ENCODE measurements around the gene CD6. TPM values are rescaled to one million over a fixed set of nuclear protein-coding genes. Genes with fewer than 3 reads are reported as not detected.

The CD6 gene
- polyA plus RNA-seq, 1 donor (not counting 4 experiments of a cell fraction or from before 2014, with no cell fraction given), result 0.03 TPM

DNA sequence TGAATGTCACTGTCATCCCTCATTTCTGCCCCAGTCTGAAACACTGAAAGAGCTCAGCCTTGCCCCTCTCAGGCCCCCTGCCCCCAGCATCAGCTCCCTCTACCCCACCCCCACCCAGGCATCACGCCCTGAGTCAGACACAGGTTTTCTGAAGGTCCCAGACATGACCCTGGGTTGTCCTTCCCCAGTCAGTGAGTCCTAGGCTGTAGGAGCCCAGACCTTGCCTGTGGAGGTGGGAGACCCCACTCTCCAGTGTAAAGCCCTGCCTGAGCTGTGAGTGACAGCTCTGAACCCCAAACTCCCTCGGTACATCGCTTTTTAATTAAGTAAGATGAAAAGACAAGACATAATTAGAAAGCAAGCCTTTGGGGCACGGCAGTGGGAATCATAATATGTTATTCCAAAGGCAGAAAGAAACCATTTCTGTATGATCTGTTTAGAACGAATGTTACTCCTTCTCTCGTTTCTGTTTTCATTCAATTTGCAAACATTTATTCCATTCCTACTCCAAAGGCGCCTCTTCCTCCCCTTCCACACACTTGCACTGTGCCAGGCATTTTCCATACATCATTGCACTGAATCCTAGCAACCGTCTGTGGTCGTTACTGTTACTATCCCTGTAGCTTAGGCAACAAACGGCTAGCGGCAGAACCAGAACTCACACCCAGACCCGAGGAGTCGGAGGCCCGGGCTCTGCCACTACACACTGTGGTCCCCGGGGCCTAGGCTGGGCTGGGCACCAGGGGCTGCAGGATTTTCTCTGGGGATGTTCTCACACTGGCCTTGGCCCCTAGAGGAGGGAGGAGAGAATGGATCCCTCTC is 63.4 kb downstream of the CD6 start:
- H2AFZ ChIP-seq (ENCODE audit: control insufficient read depth, low read length), result no peak overlapping the region
- no peaks in the 10 kb centered on the region for H3K36me3 ChIP-seq (ENCODE audit: control insufficient read depth in 2 of 2, extremely low read depth in 1 of 2, insufficient read depth in 2 of 2, low read length in 2 of 2)
- H3K79me2 ChIP-seq (ENCODE audit: control insufficient read depth, insufficient read depth, low read length), result no peaks in the 10 kb centered on the region
- FAIRE-seq (no peak), DNase-seq (ENCODE audit: low read depth, low spot score) (no peak)
- no peak overlapping the region for H3K9ac ChIP-seq (ENCODE audit: control insufficient read depth, extremely low read depth, insufficient read depth, low read length)
- H3K4me3 ChIP-seq (ENCODE audit: control insufficient read depth in 2 of 3, extremely low read depth in 1 of 3, insufficient read depth in 2 of 3, low read depth in 1 of 3, low read length in 3 of 3), result no peak overlapping the region
- H3K27me3 ChIP-seq (ENCODE audit: control insufficient read depth, extremely low read depth, insufficient read depth, low read length), result no peaks in the 10 kb centered on the region
- H4K20me1 ChIP-seq (ENCODE audit: control insufficient read depth, extremely low read depth, insufficient read depth, low read length), result no peaks in the 10 kb centered on the region
- no peak overlapping the region for H3K4me2 ChIP-seq (ENCODE audit: control insufficient read depth, extremely low read depth, insufficient read depth, low read depth, low read length)
- no peak overlapping the region for H3K27ac ChIP-seq (ENCODE audit: control insufficient read depth, insufficient read depth, low read length)
- H3K4me1 ChIP-seq (ENCODE audit: control insufficient read depth, extremely low read depth, insufficient read depth, low read length), result no peaks in the 10 kb centered on the region
- H3K9me3 ChIP-seq (ENCODE audit: control insufficient read depth, low read depth, low read length), result no peaks in the 10 kb centered on the region
- no peaks in the 10 kb centered on the region for H3K9me1 ChIP-seq (ENCODE audit: control insufficient read depth, extremely low read depth, insufficient read depth, low read length)
- dilution Hi-C loops (cut with MboI; ENCODE audit: extremely low pct_ligation_motif_present, low sequenced_read_pairs), result no loop called here
- TF ChIP-seq EZH2 (IDR thresholded peaks at IDR 0.05; ENCODE audit: low read length) (no peak), CTCF (optimal IDR thresholded peaks at IDR 0.05 in 1 of 3, IDR thresholded peaks at IDR 0.05 in 1 of 3, conservative IDR thresholded peaks at IDR 0.05 in 1 of 3; ENCODE audit: extremely low read depth in 1 of 3, insufficient read depth in 2 of 3, low read length in 3 of 3) (no peak)

DNA sequence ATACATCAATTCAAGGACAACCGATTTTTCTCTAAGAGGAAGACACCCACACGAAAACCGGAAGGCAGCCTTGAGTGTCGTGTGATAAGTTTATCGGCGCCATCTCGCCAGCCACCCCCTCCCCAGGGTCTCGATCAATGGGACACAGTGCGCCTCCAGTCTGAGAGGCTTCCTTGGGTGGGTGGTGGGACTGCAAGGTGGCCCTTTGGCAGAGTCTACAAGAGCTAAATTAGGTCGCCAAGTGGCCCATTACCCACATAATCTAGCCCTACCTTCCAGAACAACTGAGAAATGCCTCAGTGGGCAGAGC is 64.0 kb downstream of the CD6 start:
- TF ChIP-seq CTCF (optimal IDR thresholded peaks at IDR 0.05 in 1 of 3, IDR thresholded peaks at IDR 0.05 in 1 of 3, conservative IDR thresholded peaks at IDR 0.05 in 1 of 3; ENCODE audit: extremely low read depth in 1 of 3, insufficient read depth in 2 of 3, low read length in 3 of 3) (no peak), EZH2 (IDR thresholded peaks at IDR 0.05; ENCODE audit: low read length) (no peak)
- FAIRE-seq (no peak), DNase-seq (ENCODE audit: low read depth, low spot score) (no peak)
- no peaks in the 10 kb centered on the region for H3K9me3 ChIP-seq (ENCODE audit: control insufficient read depth, low read depth, low read length)
- no peak overlapping the region for H3K4me2 ChIP-seq (ENCODE audit: control insufficient read depth, extremely low read depth, insufficient read depth, low read depth, low read length)
- H3K9me1 ChIP-seq (ENCODE audit: control insufficient read depth, extremely low read depth, insufficient read depth, low read length), result no peaks in the 10 kb centered on the region
- H3K9ac ChIP-seq (ENCODE audit: control insufficient read depth, extremely low read depth, insufficient read depth, low read length), result no peak overlapping the region
- H3K27ac ChIP-seq (ENCODE audit: control insufficient read depth, insufficient read depth, low read length), result no peak overlapping the region
- dilution Hi-C loops (cut with MboI; ENCODE audit: extremely low pct_ligation_motif_present, low sequenced_read_pairs), result no loop called here
- no peaks in the 10 kb centered on the region for H3K36me3 ChIP-seq (ENCODE audit: control insufficient read depth in 2 of 2, extremely low read depth in 1 of 2, insufficient read depth in 2 of 2, low read length in 2 of 2)
- no peaks in the 10 kb centered on the region for H3K4me1 ChIP-seq (ENCODE audit: control insufficient read depth, extremely low read depth, insufficient read depth, low read length)
- H3K4me3 ChIP-seq (ENCODE audit: control insufficient read depth in 2 of 3, extremely low read depth in 1 of 3, insufficient read depth in 2 of 3, low read depth in 1 of 3, low read length in 3 of 3), result no peak overlapping the region
- H3K27me3 ChIP-seq (ENCODE audit: control insufficient read depth, extremely low read depth, insufficient read depth, low read length), result no peaks in the 10 kb centered on the region
- H2AFZ ChIP-seq (ENCODE audit: control insufficient read depth, low read length), result no peak overlapping the region
- no peaks in the 10 kb centered on the region for H4K20me1 ChIP-seq (ENCODE audit: control insufficient read depth, extremely low read depth, insufficient read depth, low read length)
- H3K79me2 ChIP-seq (ENCODE audit: control insufficient read depth, insufficient read depth, low read length), result no peaks in the 10 kb centered on the region

All from keratinocyte (primary cell).